HepG2 (cell line): Measurements from ENCODE around the gene MACROD2. TPM values are rescaled to one million over a fixed set of nuclear protein-coding genes. Genes with fewer than 3 reads are reported as not detected.

ENCODE experiments used
- ATAC-seq: fragments of 200-7000 bp; cut with Tn5 transposase; 3 replicates; pipeline ENCODE4 v1.9.1; 2020; ENCODE audit warnings: mild to moderate bottlenecking, moderate library complexity
- BruUV-seq: library from RNA; stranded (reverse); fragments of 400-500 nt; replicated peaks from 2 replicates; lab custom pipeline; 2021; lab: Mats Ljungman, UMichigan
- CTCF ChIA-PET: fragments of 300-600 bp; formaldehyde crosslinking; extraction: SDS; loops from one replicate; lab custom pipeline; 2021; ENCODE audit warnings: low total read pairs, inconsistent platforms, low intra/inter-chr PET ratio; lab: Yijun Ruan, JAX
- POLR2A ChIA-PET: fragments of 350-600 bp; sonication (Branson Sonifier 250); formaldehyde crosslinking; loops from one replicate; lab custom pipeline; 2020; ENCODE audit warnings: antibody characterized with exemption, inconsistent platforms; lab: Yijun Ruan, JAX
- DNase-seq: peaks from one replicate; pipeline ENCODE4 v3.0.0-alpha.2; 2015; ENCODE audit warnings: low spot score
- FAIRE-seq: peaks from 3 replicates; lab custom pipeline; 2011; peaks lifted over from hg19 to GRCh38; lab: Jason Lieb, UNC
- H2AFZ ChIP-seq: one replicate; pipeline ENCODE4 v1.6.1; 2011; ENCODE audit warnings: low read length, inconsistent platforms
- H3K27ac ChIP-seq: fragments of 300-600 bp; 3 replicates; pipeline ENCODE4 v1.8.0; 2011; ENCODE audit warnings: mixed run types, mild to moderate bottlenecking, mixed read lengths, low read length, inconsistent platforms; ENCODE audit not compliant: insufficient read depth; ENCODE audit errors: extremely low read length
- H3K27me3 ChIP-seq, 2 experiments: fragments of 200-600 bp in 1 of 2; 2 replicates in 1 of 2; 3 replicates in 1 of 2; pipeline versions ENCODE4 v1.6.0 to v1.8.0; 2011; ENCODE audit warnings: low read length in 2 of 2, mild to moderate bottlenecking in 2 of 2, moderate library complexity in 2 of 2, inconsistent platforms in 1 of 2; ENCODE audit not compliant: insufficient read depth in 2 of 2, control insufficient read depth in 1 of 2
- H3K36me3 ChIP-seq, 2 experiments: fragments of 200-600 bp in 1 of 2; replicated peaks in 1 of 2; 2 replicates in 1 of 2; 3 replicates in 1 of 2; pipeline versions ENCODE4 v1.5.1 to v1.8.0; 2011; ENCODE audit warnings: low read length in 2 of 2, inconsistent platforms in 1 of 2; ENCODE audit not compliant: insufficient read depth in 2 of 2, control insufficient read depth in 1 of 2
- H3K4me1 ChIP-seq: 2 replicates; pipeline ENCODE4 v1.5.1; 2012; ENCODE audit warnings: low read length, inconsistent platforms; ENCODE audit not compliant: insufficient read depth
- H3K4me2 ChIP-seq: 2 replicates; pipeline ENCODE4 v1.6.0; 2011; ENCODE audit warnings: low read depth, low read length, inconsistent platforms
- H3K4me3 ChIP-seq, 3 experiments: fragments of 200-600 bp in 1 of 3; sonication (generic), shearing (Covaris generic) in 1 of 3; replicated peaks in 1 of 3; 2 replicates each; pipeline ENCODE4 v1.5.1; 2011 to 2016; ENCODE audit warnings: low read length in 3 of 3, inconsistent platforms in 2 of 3, low read depth in 2 of 3, mild to moderate bottlenecking in 2 of 3, control low read depth in 1 of 3, mixed read lengths in 1 of 3; ENCODE audit not compliant: insufficient read depth in 1 of 3
- H3K79me2 ChIP-seq: one replicate; pipeline ENCODE4 v1.6.1; 2011; ENCODE audit warnings: low read length, inconsistent platforms; ENCODE audit not compliant: insufficient read depth
- H3K9ac ChIP-seq: 2 replicates; pipeline ENCODE4 v1.6.0; 2011; ENCODE audit warnings: mild to moderate bottlenecking, low read depth, low read length, inconsistent platforms; ENCODE audit not compliant: insufficient read depth
- H3K9me3 ChIP-seq: 2 replicates; pipeline ENCODE4 v1.5.1; 2012; ENCODE audit warnings: mild to moderate bottlenecking, low read length
- H4K20me1 ChIP-seq: 2 replicates; pipeline ENCODE4 v1.6.0; 2011; ENCODE audit warnings: inconsistent platforms, mild to moderate bottlenecking, low read length, moderate library complexity; ENCODE audit not compliant: insufficient read depth
- HBP1 ChIP-seq: IDR thresholded peaks from 2 replicates; pipeline ENCODE4 v1.6.1; 2016; ENCODE audit warnings: low read depth, control low read depth
- NFE2 ChIP-seq: sonication (generic); formaldehyde crosslinking; IDR thresholded peaks from 2 replicates; pipeline ENCODE4 v1.4.0; 2020; ENCODE audit warnings: missing genetic modification reagents
- RERE ChIP-seq: IDR thresholded peaks from 2 replicates; pipeline ENCODE4 v1.6.1; 2016; ENCODE audit warnings: low read depth, missing genetic modification reagents, missing compliant biosample characterization
- ZFP41 ChIP-seq: sonication (generic); formaldehyde crosslinking; IDR thresholded peaks from 2 replicates; pipeline ENCODE4 v1.4.0; 2020; ENCODE audit warnings: mild to moderate bottlenecking, missing genetic modification reagents, borderline replicate concordance
- ZNF331 ChIP-seq: sonication (generic); formaldehyde crosslinking; IDR thresholded peaks from 2 replicates; pipeline ENCODE4 v1.4.0; 2020; ENCODE audit warnings: missing genetic modification reagents
- ZNF687 ChIP-seq: sonication (generic); formaldehyde crosslinking; IDR thresholded peaks from 2 replicates; pipeline ENCODE4 v1.5.1; 2020; ENCODE audit warnings: mild to moderate bottlenecking, missing genetic modification reagents, moderate library complexity
- WGBS: methylation state at CpG from one replicate; pipeline ENCODE4 v1.1.6; 2017; ENCODE audit warnings: low lambda C conversion rate; 5-methylcytosine and 5-hydroxymethylcytosine counted together
- in situ Hi-C: cut with HindIII; loops from 2 replicates; pipeline ENCODE4 v1.10.0; 2017; ENCODE audit warnings: low pct_unique_long_range_greater_than_20kb; ENCODE audit not compliant: extremely low pct_ligation_motif_present
- intact Hi-C: fragments of 100-400 bp; cut with micrococcal nuclease; formaldehyde crosslinking; loops from one replicate; pipeline ENCODE4 v1.10.0; 2022; ENCODE audit not compliant: unreplicated experiment
- polyA plus RNA-seq, 8 experiments: library from polyadenylated mRNA; depleted of rRNA in 3 of 8; stranded (reverse) in 7 of 8; unstranded in 1 of 8; fragments of >200 nt; fragmentation: Illumina TruSeq in 4 of 8; extraction: Trizol in 4 of 8; gene quantifications; 2 replicates each; pipeline versions ENCODE4 v1.2.1 to v1.2.3, GENCODE V29; 2011 to 2016; ENCODE audit warnings: low read depth in 4 of 8, missing spikeins in 1 of 8, mixed read lengths in 1 of 8; ENCODE audit not compliant: insufficient read depth in 1 of 8
- total RNA-seq, 5 experiments: library from RNA; depleted of rRNA; stranded (reverse); fragments of >200 nt; fragmentation: Illumina TruSeq; extraction: Trizol; gene quantifications; 2 replicates each; pipeline ENCODE4 v1.2.3, GENCODE V29; 2016; ENCODE audit warnings: low read depth in 1 of 5
- TF ChIP-seq, protein P1 (sequence below), 2 experiments: fragments of 450-650 bp in 1 of 2; sonication (generic) in 1 of 2; formaldehyde crosslinking; IDR thresholded peaks; 2 replicates each; pipeline versions ENCODE4 v1.5.0 to v1.8.0; 2020 to 2022; ENCODE audit warnings: mild to moderate bottlenecking in 1 of 2, missing genetic modification reagents in 1 of 2
- TF ChIP-seq, protein P2 (sequence below): sonication (generic); formaldehyde crosslinking; IDR thresholded peaks from 2 replicates; pipeline ENCODE4 v1.5.0; 2020; ENCODE audit warnings: mild to moderate bottlenecking, low read depth, missing genetic modification reagents, borderline replicate concordance

MACROD2 gene
- total and polyA plus RNA-seq, 2 of the 13 experiments (the other 11 are each of a cell fraction or from before 2014, with no cell fraction given), result 0.13 to 0.51 TPM

DNA sequence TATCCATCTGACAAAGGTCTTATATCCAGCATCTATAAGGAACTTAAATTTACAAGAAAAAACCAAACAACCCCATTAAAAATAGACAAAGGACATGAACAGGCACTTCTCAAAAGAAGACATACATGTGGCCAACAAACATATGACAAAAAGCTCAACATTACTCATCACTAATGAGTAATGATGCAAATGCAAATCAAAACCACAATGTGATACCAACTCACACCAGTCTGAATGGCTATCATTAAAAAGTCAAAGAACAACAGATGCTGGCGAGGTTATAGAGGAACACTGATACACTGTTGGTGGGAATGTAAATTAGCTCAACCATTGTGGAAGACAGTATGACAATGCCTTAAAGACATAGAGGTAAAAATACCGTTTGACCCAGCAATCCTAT is 13.9 kb downstream of the MACROD2 start (continued):
- TF ChIP-seq RERE (CRISPR knock-in tag) (no peak), NFE2 (CRISPR knock-in tag) (no peak)

GRCh38 chr20:14012671-14013070 is 17.4 kb downstream of the MACROD2 start:
- H3K36me3 ChIP-seq, result no peaks in the 10 kb centered on the region
- POLR2A ChIA-PET, result no interaction called here
- TF ChIP-seq, protein P1, sequence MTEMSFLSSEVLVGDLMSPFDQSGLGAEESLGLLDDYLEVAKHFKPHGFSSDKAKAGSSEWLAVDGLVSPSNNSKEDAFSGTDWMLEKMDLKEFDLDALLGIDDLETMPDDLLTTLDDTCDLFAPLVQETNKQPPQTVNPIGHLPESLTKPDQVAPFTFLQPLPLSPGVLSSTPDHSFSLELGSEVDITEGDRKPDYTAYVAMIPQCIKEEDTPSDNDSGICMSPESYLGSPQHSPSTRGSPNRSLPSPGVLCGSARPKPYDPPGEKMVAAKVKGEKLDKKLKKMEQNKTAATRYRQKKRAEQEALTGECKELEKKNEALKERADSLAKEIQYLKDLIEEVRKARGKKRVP (CRISPR knock-in tag; IDR thresholded peaks at IDR 0.05), result no peak
- TF ChIP-seq ZFP41 (CRISPR knock-in tag) (no peak), HBP1 (no peak), ZNF687 (no peak), ZNF331 (CRISPR knock-in tag) (no peak)
- TF ChIP-seq, protein P2, sequence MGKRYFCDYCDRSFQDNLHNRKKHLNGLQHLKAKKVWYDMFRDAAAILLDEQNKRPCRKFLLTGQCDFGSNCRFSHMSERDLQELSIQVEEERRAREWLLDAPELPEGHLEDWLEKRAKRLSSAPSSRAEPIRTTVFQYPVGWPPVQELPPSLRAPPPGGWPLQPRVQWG (CRISPR knock-in tag), result no peak

More at GRCh38 chr20:14012671-14013070, 17.4 kb downstream of the MACROD2 start:
- H3K9ac ChIP-seq, result no peak overlapping the region
- CTCF ChIA-PET, result no interaction called here
- in situ Hi-C loops (no loop called here), intact Hi-C loops (no loop called here)
- WGBS, result 81% methylated on average over 3 of the region's 3 CpGs
- no peak overlapping the region for H2AFZ ChIP-seq
- ATAC-seq (no peak), DNase-seq (no peak), FAIRE-seq (no peak)
- H3K4me3 ChIP-seq, result no peak overlapping the region
- H3K4me1 ChIP-seq, result no peaks in the 10 kb centered on the region
- no peaks in the 10 kb centered on the region for H3K27me3 ChIP-seq
- H3K4me2 ChIP-seq, result no peak overlapping the region
- H3K9me3 ChIP-seq, result peaks cover 7% of the 10 kb centered on the region
- no peak overlapping the region for H3K27ac ChIP-seq
- BruUV-seq, result no TSS peak
- no peaks in the 10 kb centered on the region for H4K20me1 ChIP-seq
- H3K79me2 ChIP-seq, result no peaks in the 10 kb centered on the region
